ENCODE results near the gene ENO4. TPM values are rescaled to one million over a fixed set of nuclear protein-coding genes. Genes with fewer than 3 reads are reported as not detected.

ENO4 gene
- polyA plus RNA-seq, 1 of the 3 experiments (the other 2 are of a cell fraction): 0.36 TPM

DNA sequence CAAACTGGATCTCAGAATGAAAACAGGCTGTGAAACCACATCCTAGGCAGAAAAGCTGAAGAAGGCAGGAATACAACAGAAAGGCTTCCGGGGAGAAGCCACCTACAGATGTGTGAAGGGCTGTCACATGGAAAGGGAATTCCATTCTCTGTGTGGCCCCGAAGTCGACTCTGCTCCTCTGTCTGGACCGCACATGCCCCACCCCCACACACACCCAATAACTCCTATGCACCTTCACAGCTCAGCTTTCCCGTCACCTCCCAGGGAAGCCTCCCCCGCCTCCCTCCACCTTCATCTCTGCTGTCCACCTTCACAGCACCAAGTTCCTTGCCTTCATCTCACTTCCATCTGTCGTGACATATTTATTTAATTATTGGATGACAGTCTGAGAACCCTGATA is 23.4 kb upstream of the ENO4 start:
- POLR2A ChIA-PET: no interaction called here

GRCh38 chr10:116826803-116827202 is 22.5 kb upstream of the ENO4 start:
- Histone ChIP-seq H4K20me1 (ENCODE audit: insufficient read depth) (no peaks in the 10 kb centered on the region), H3K9me2 (no peaks in the 10 kb centered on the region), H3K9ac (no peak overlapping the region), H3K4me1 (ENCODE audit: control insufficient read depth in 1 of 2, insufficient read depth in 2 of 2, low read depth in 1 of 2, low read length in 1 of 2) (peaks cover 0 to 6% of the 10 kb centered on the region in 2 experiments; a peak in 1 of 4 replicates), H3F3A (replicated peaks; ENCODE audit: insufficient read depth) (no peaks in the 10 kb centered on the region), H3K27me3 (ENCODE audit: insufficient read depth) (no peaks in the 10 kb centered on the region; the same call in 1 of the 2 replicates), H3K79me2 (ENCODE audit: insufficient read depth) (no peaks in the 10 kb centered on the region), H3K4me2 (no peak overlapping the region), H2AFZ (ENCODE audit: low read depth) (no peak overlapping the region), H3K27ac (ENCODE audit: low read depth in 2 of 2, low read length in 1 of 2) (no peak overlapping the region), H3K4me3 (ENCODE audit: low read depth in 2 of 2, low read length in 1 of 2) (no peak overlapping the region), H3K9me3 (no peaks in the 10 kb centered on the region), H3K36me3 (replicated peaks in 1 of 2; ENCODE audit: control insufficient read depth in 1 of 2, insufficient read depth in 2 of 2, low read length in 1 of 2) (no peaks in the 10 kb centered on the region)
- 74% methylated on average over 7 of the region's 7 CpGs for WGBS (ENCODE audit: low lambda C conversion rate)
- DNase-seq: no peak
- ChIA-PET CTCF (interaction anchor here (0.8 to 4.5 kb wide), 7 partner anchors 9 to 349 kb away, joined by 3 to 19 read pairs (median 7); no protein-coding TSS in a partner anchor), POLR2A (interaction anchor here (0.6 kb wide), 1 partner anchor 374 kb away, joined by 3 read pairs; no protein-coding TSS in a partner anchor)
- TF ChIP-seq RFX5 (IDR thresholded peaks at IDR 0.05; ENCODE audit: low read length): no peak

More for the DNA sequence above, 23.4 kb upstream of the ENO4 start:
- CTCF ChIA-PET: interaction anchor here (1.2 to 4.5 kb wide), 5 partner anchors 10 to 350 kb away, joined by 4 to 19 read pairs (median 7); no protein-coding TSS in a partner anchor
- no peaks in the 10 kb centered on the region for H4K20me1 ChIP-seq (ENCODE audit: insufficient read depth)
- H3K9me2 ChIP-seq: no peaks in the 10 kb centered on the region
- no peaks in the 10 kb centered on the region for H3K79me2 ChIP-seq (ENCODE audit: insufficient read depth)
- no peaks in the 10 kb centered on the region for H3K9me3 ChIP-seq
- no peak overlapping the region for H2AFZ ChIP-seq (ENCODE audit: low read depth)
- peaks cover 0 to 6% of the 10 kb centered on the region in 2 experiments; a peak in 1 of 4 replicates for H3K4me1 ChIP-seq (ENCODE audit: control insufficient read depth in 1 of 2, insufficient read depth in 2 of 2, low read depth in 1 of 2, low read length in 1 of 2)
- 89% methylated on average over 4 of the region's 7 CpGs for WGBS (ENCODE audit: low lambda C conversion rate)
- TF ChIP-seq NFIC (IDR thresholded peaks at IDR 0.05; ENCODE audit: borderline replicate concordance) (no peak), SMC3 (IDR thresholded peaks at IDR 0.05; ENCODE audit: low read depth, low read length) (no peak), RCOR1 (IDR thresholded peaks at IDR 0.05; ENCODE audit: low read length) (no peak), IRF3 (IDR thresholded peaks at IDR 0.05; ENCODE audit: low read depth, low read length) (no peak), RFX5 (IDR thresholded peaks at IDR 0.05; ENCODE audit: low read length) (no peak)
- no peaks in the 10 kb centered on the region for H3K27me3 ChIP-seq (ENCODE audit: insufficient read depth)
- H3K9ac ChIP-seq: no peak overlapping the region
- no peak overlapping the region for H3K4me2 ChIP-seq
- no peaks in the 10 kb centered on the region for H3K36me3 ChIP-seq (replicated peaks in 1 of 2; ENCODE audit: control insufficient read depth in 1 of 2, insufficient read depth in 2 of 2, low read length in 1 of 2)
- no peak for DNase-seq
- H3K4me3 ChIP-seq (ENCODE audit: low read depth in 2 of 2, low read length in 1 of 2): no peak overlapping the region
- no peak overlapping the region for H3K27ac ChIP-seq (ENCODE audit: low read depth in 2 of 2, low read length in 1 of 2)
- H3F3A ChIP-seq (replicated peaks; ENCODE audit: insufficient read depth): no peaks in the 10 kb centered on the region

GRCh38 chr10:116827214-116827671 is 22.1 kb upstream of the ENO4 start:
- Histone ChIP-seq H3K27ac (ENCODE audit: low read depth in 2 of 2, low read length in 1 of 2) (no peak overlapping the region), H3K9me3 (no peaks in the 10 kb centered on the region), H3K27me3 (ENCODE audit: insufficient read depth) (no peaks in the 10 kb centered on the region; the same call in 1 of the 2 replicates), H4K20me1 (ENCODE audit: insufficient read depth) (no peaks in the 10 kb centered on the region), H3K4me1 (ENCODE audit: control insufficient read depth in 1 of 2, insufficient read depth in 2 of 2, low read depth in 1 of 2, low read length in 1 of 2) (peaks cover 0 to 6% of the 10 kb centered on the region in 2 experiments; a peak in 1 of 4 replicates), H3F3A (replicated peaks; ENCODE audit: insufficient read depth) (no peaks in the 10 kb centered on the region), H3K9ac (no peak overlapping the region), H2AFZ (ENCODE audit: low read depth) (no peak overlapping the region), H3K4me2 (no peak overlapping the region), H3K79me2 (ENCODE audit: insufficient read depth) (no peaks in the 10 kb centered on the region), H3K9me2 (no peaks in the 10 kb centered on the region), H3K36me3 (replicated peaks in 1 of 2; ENCODE audit: control insufficient read depth in 1 of 2, insufficient read depth in 2 of 2, low read length in 1 of 2) (no peaks in the 10 kb centered on the region), H3K4me3 (ENCODE audit: low read depth in 2 of 2, low read length in 1 of 2) (no peak overlapping the region)
- no peak for DNase-seq
- WGBS (ENCODE audit: low lambda C conversion rate): 76% methylated on average over 5 of the region's 11 CpGs
- POLR2A ChIA-PET: interaction anchor here (0.6 kb wide), 1 partner anchor 374 kb away, joined by 3 read pairs; no protein-coding TSS in a partner anchor
- CTCF ChIA-PET: interaction anchor here (0.8 to 4.5 kb wide), 7 partner anchors 8 to 348 kb away, joined by 3 to 19 read pairs (median 7); no protein-coding TSS in a partner anchor
- TF ChIP-seq MXI1 (IDR thresholded peaks at IDR 0.05; ENCODE audit: low read depth, low read length): no peak
- TF ChIP-seq, protein P1, sequence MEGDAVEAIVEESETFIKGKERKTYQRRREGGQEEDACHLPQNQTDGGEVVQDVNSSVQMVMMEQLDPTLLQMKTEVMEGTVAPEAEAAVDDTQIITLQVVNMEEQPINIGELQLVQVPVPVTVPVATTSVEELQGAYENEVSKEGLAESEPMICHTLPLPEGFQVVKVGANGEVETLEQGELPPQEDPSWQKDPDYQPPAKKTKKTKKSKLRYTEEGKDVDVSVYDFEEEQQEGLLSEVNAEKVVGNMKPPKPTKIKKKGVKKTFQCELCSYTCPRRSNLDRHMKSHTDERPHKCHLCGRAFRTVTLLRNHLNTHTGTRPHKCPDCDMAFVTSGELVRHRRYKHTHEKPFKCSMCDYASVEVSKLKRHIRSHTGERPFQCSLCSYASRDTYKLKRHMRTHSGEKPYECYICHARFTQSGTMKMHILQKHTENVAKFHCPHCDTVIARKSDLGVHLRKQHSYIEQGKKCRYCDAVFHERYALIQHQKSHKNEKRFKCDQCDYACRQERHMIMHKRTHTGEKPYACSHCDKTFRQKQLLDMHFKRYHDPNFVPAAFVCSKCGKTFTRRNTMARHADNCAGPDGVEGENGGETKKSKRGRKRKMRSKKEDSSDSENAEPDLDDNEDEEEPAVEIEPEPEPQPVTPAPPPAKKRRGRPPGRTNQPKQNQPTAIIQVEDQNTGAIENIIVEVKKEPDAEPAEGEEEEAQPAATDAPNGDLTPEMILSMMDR (IDR thresholded peaks at IDR 0.05): peak; percentile 23
